ENCODE data around the gene ADGRG4. TPM values are rescaled to one million over a fixed set of nuclear protein-coding genes. Genes with fewer than 3 reads are reported as not detected.
"Not testable (repeated sequence)": the region's sequence is repeated elsewhere in the genome, so short reads cannot be mapped to it uniquely, and the experiment has no call there.

ADGRG4 gene
- total RNA-seq, 1 donor from 2014 or later = not detected

GRCh38 chrX:136380010-136380769 lies 79.4 kb downstream of the ADGRG4 start:
- no peak for DNase-seq (ENCODE audit: low read depth, low spot score)

GRCh38 chrX:136386173-136386572 lies 85.4 kb downstream of the ADGRG4 start:
- no peak for DNase-seq (ENCODE audit: low read depth, low spot score)

- no peak for DNase-seq (ENCODE audit: low read depth, low spot score)
Measured at GRCh38 chrX:136386826-136387225, 86.1 kb downstream of the ADGRG4 start.

GRCh38 chrX:136387951-136388502 lies 87.3 kb downstream of the ADGRG4 start:
- DNase-seq (ENCODE audit: low read depth, low spot score) = no peak

- DNase-seq (ENCODE audit: low read depth, low spot score) = no peak
Measured at GRCh38 chrX:136390921-136391320, 90.2 kb downstream of the ADGRG4 start.

- DNase-seq (ENCODE audit: low read depth, low spot score) = no peak
Measured at GRCh38 chrX:136395271-136395670, 94.5 kb downstream of the ADGRG4 start.

- no peak for DNase-seq (ENCODE audit: low read depth, low spot score)
Measured at GRCh38 chrX:136397001-136397400, 96.2 kb downstream of the ADGRG4 start.

- no peak for DNase-seq (ENCODE audit: low read depth, low spot score)
Measured at GRCh38 chrX:136405126-136405525, 104.4 kb downstream of the ADGRG4 start.

GRCh38 chrX:136417806-136418205 lies 117.0 kb downstream of the ADGRG4 start:
- DNase-seq (ENCODE audit: low read depth, low spot score) = no peak

GRCh38 chrX:136421338-136421737 lies 120.6 kb downstream of the ADGRG4 start:
- no peak for DNase-seq (ENCODE audit: low read depth, low spot score)

GRCh38 chrX:136423724-136424123 lies 123.0 kb downstream of the ADGRG4 start:
- DNase-seq (ENCODE audit: low read depth, low spot score) = no peak

GRCh38 chrX:136425996-136426395 lies 125.2 kb downstream of the ADGRG4 start:
- no peak for DNase-seq (ENCODE audit: low read depth, low spot score)

- DNase-seq (ENCODE audit: low read depth, low spot score) = no peak
Measured at GRCh38 chrX:136431625-136432024, 130.9 kb downstream of the ADGRG4 start.

GRCh38 chrX:136437774-136438173 lies 137.0 kb downstream of the ADGRG4 start:
- DNase-seq (ENCODE audit: low read depth, low spot score) = no peak

- DNase-seq (ENCODE audit: low read depth, low spot score) = no peak
Measured at GRCh38 chrX:136438192-136438591, 137.4 kb downstream of the ADGRG4 start.

GRCh38 chrX:136445674-136446073 lies 144.9 kb downstream of the ADGRG4 start:
- not testable (repeated sequence) for DNase-seq (ENCODE audit: low read depth, low spot score)

GRCh38 chrX:136446208-136446607 lies 145.4 kb downstream of the ADGRG4 start:
- DNase-seq (ENCODE audit: low read depth, low spot score) = no peak

GRCh38 chrX:136447308-136447707 lies 146.5 kb downstream of the ADGRG4 start:
- DNase-seq (ENCODE audit: low read depth, low spot score) = no peak

- DNase-seq (ENCODE audit: low read depth, low spot score) = no peak
Measured at GRCh38 chrX:136447968-136448367, 147.2 kb downstream of the ADGRG4 start.

GRCh38 chrX:136450050-136450830 lies 149.5 kb downstream of the ADGRG4 start:
- DNase-seq (ENCODE audit: low read depth, low spot score) = no peak

GRCh38 chrX:136452614-136453013 lies 151.9 kb downstream of the ADGRG4 start:
- DNase-seq (ENCODE audit: low read depth, low spot score) = no peak

GRCh38 chrX:136453114-136453513 lies 152.4 kb downstream of the ADGRG4 start:
- no peak for DNase-seq (ENCODE audit: low read depth, low spot score)
